HEK293T (cell line): ENCODE measurements around the gene TMOD1.

ENCODE experiments used
- CTCF ChIA-PET: fragments of 350-600 bp; formaldehyde crosslinking; extraction: SDS; loops from one replicate; lab custom pipeline; 2021; ENCODE audit warnings: antibody characterized with exemption, inconsistent platforms; lab: Yijun Ruan, JAX
- POLR2A ChIA-PET: fragments of 350-600 bp; formaldehyde crosslinking; extraction: SDS; loops from one replicate; lab custom pipeline; 2020; ENCODE audit warnings: antibody characterized with exemption, inconsistent platforms; lab: Yijun Ruan, JAX
- DNase-seq: peaks from one replicate; pipeline ENCODE4 v3.0.0; 2012; ENCODE audit warnings: mixed read lengths; ENCODE audit errors: extremely low spot score
- ARNT ChIP-seq: fragments of 450-650 bp; IDR thresholded peaks from 2 replicates; pipeline ENCODE4 v1.6.1; 2017; ENCODE audit warnings: mild to moderate bottlenecking
- BHLHE40 ChIP-seq: fragments of 450-650 bp; IDR thresholded peaks from 2 replicates; pipeline ENCODE4 v1.6.1; 2016; ENCODE audit warnings: mild to moderate bottlenecking, moderate library complexity, borderline replicate concordance
- CTBP1 ChIP-seq: fragments of 450-650 bp; IDR thresholded peaks from 2 replicates; pipeline ENCODE4 v1.6.1; 2016; ENCODE audit warnings: borderline replicate concordance
- ELF4 ChIP-seq: fragments of 450-650 bp; IDR thresholded peaks from 2 replicates; pipeline ENCODE4 v1.6.1; 2017; ENCODE audit warnings: antibody characterized with exemption
- FOXA1 ChIP-seq: fragments of 450-650 bp; IDR thresholded peaks from 2 replicates; pipeline ENCODE4 v1.6.1; 2016; ENCODE audit warnings: mild to moderate bottlenecking
- FOXK2 ChIP-seq: fragments of 450-650 bp; IDR thresholded peaks from 2 replicates; pipeline ENCODE4 v1.6.1; 2016; ENCODE audit warnings: mild to moderate bottlenecking
- FOXM1 ChIP-seq: fragments of 450-650 bp; IDR thresholded peaks from 2 replicates; pipeline ENCODE4 v1.6.1; 2017; ENCODE audit warnings: mild to moderate bottlenecking, borderline replicate concordance
- HDGF ChIP-seq: fragments of 450-650 bp; IDR thresholded peaks from 2 replicates; pipeline ENCODE4 v1.6.1; 2017; ENCODE audit warnings: antibody characterized with exemption, borderline replicate concordance
- L3MBTL2 ChIP-seq: fragments of 450-650 bp; conservative IDR thresholded peaks from 2 replicates; pipeline ENCODE4 v1.6.1; 2016; ENCODE audit warnings: mild to moderate bottlenecking
- LEF1 ChIP-seq: fragments of 450-650 bp; IDR thresholded peaks from 2 replicates; pipeline ENCODE4 v1.6.1; 2017; ENCODE audit warnings: mild to moderate bottlenecking, borderline replicate concordance
- NFRKB ChIP-seq: fragments of 450-650 bp; IDR thresholded peaks from 2 replicates; pipeline ENCODE4 v1.6.1; 2016; ENCODE audit warnings: mild to moderate bottlenecking, moderate library complexity
- SP1 ChIP-seq: fragments of 450-650 bp; IDR thresholded peaks from 2 replicates; pipeline ENCODE4 v1.6.1; 2017
- SUZ12 ChIP-seq: fragments of 450-650 bp; IDR thresholded peaks from 2 replicates; pipeline ENCODE4 v1.6.1; 2016; ENCODE audit warnings: mild to moderate bottlenecking
- TARDBP ChIP-seq: fragments of 450-650 bp; IDR thresholded peaks from 2 replicates; pipeline ENCODE4 v1.6.1; 2016
- ZNF384 ChIP-seq: fragments of 450-650 bp; IDR thresholded peaks from 2 replicates; pipeline ENCODE4 v1.6.1; 2016
- TF ChIP-seq, protein P1 (sequence below): fragments of 450-650 bp; IDR thresholded peaks from 2 replicates; pipeline ENCODE4 v1.6.1; 2016

The TMOD1 gene

DNA sequence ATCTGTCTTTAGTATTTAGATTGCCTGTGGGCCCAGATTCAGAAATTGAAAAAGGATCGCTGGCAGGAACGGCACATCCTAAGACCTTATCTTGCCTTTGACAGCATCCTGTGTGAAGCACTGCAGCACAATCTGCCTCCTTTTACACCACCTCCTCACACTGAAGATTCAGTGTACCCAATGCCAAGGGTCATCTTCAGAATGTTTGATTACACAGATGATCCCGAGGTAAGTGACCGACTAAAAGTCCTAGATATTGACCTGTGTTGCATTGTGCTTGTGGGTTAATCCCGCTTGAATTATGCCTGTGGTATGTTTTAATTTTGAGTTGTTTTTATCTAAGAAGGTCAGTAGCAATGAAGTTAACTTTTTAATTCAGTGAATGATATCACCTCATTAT is 146.5 kb downstream of the TMOD1 start:
- DNase-seq, result no peak
- ChIA-PET CTCF (no interaction called here), POLR2A (no interaction called here)
- TF ChIP-seq FOXA1, result no peak
- TF ChIP-seq ARNT, result no peak
- TF ChIP-seq, protein P1, sequence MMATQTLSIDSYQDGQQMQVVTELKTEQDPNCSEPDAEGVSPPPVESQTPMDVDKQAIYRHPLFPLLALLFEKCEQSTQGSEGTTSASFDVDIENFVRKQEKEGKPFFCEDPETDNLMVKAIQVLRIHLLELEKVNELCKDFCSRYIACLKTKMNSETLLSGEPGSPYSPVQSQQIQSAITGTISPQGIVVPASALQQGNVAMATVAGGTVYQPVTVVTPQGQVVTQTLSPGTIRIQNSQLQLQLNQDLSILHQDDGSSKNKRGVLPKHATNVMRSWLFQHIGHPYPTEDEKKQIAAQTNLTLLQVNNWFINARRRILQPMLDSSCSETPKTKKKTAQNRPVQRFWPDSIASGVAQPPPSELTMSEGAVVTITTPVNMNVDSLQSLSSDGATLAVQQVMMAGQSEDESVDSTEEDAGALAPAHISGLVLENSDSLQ, result no peak
- TF ChIP-seq LEF1, result no peak
- no peak for TF ChIP-seq FOXK2
- TF ChIP-seq SUZ12, result no peak
- TF ChIP-seq FOXM1, result no peak
- no peak for TF ChIP-seq ELF4
- TF ChIP-seq NFRKB, result no peak
- no peak for TF ChIP-seq CTBP1
- TF ChIP-seq HDGF, result no peak
- no peak for TF ChIP-seq BHLHE40
- TF ChIP-seq SP1, result no peak
- TF ChIP-seq L3MBTL2, result no peak
- TF ChIP-seq TARDBP, result no peak
- no peak for TF ChIP-seq ZNF384
